Medulla oblongata (tissue), 1 donor: Measurements from ENCODE around the gene SCN4B.
A peak's percentile ranks its signal among the peaks of the same experiment; 100 is the strongest.

Experiments used
- DNase-seq: peaks from one replicate; pipeline ENCODE4 v3.0.0-alpha.2; 2015; ENCODE audit errors: extremely low spot score

The SCN4B gene

DNA sequence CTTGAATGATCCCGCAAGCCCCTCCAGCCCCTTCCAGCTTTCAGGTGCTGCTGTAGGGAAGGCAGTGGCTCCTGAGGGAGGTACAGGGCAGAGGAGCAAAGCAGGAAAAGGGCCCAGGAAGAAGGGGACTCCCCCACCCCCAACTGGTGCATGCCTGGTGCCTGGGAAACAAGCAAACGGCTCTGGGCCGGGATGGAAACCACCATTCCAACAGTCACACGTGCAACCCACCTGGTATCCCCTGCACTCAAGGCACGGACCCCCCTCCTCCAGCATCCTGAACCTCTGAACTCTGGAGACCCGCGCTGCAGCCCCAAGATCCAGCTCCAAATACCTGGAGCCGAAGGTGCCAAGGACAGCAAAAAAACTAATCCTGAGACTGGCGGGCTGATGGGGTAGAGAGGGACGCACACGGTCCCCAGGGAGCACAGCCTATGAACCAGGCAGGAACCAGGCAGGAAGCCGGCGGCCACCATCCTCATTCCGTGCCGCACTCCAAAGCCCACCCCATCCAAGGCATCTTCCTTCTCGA is 537 bp downstream of the SCN4B start:
- DNase-seq: no peak

DNA sequence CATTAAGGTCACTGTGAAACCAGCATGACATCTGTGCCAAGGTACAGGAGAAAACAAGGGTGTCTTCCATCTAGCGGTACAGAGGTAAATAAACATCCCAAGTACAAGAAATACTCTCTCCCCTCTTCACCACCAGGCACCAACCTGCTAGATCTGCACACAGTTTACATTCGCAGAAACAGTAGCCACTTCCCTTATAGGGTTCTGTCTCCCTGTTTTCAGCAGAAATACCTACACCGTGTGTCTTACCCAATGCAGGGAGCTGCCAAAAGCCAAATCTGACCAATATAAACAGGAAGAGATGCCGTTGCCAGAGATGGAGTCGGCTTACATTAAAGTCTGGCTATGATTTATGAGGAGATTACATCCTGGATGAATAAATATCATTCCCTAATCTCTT is 1.2 kb downstream of the SCN4B start:
- DNase-seq: no peak

DNA sequence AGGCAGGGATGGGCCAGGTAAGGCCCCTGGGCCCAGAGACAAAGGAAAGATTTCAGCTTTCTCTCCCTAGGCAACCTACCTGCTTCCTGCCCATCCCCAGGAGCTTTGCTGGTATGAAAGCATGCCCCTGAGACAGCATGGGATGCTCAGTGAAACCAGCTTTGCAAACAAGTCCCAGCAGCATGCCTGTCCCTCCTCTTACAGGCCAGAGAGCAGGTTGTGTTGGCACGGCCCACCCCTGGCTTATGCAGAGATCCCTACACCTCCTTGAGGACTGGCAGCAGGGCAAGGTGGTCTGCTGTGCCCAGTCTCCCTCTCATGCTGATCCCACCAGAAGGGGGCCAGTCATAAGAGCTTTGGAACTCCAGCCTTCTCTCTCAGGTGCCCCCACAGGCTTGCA is 3.1 kb downstream of the SCN4B start:
- DNase-seq: no peak

DNA sequence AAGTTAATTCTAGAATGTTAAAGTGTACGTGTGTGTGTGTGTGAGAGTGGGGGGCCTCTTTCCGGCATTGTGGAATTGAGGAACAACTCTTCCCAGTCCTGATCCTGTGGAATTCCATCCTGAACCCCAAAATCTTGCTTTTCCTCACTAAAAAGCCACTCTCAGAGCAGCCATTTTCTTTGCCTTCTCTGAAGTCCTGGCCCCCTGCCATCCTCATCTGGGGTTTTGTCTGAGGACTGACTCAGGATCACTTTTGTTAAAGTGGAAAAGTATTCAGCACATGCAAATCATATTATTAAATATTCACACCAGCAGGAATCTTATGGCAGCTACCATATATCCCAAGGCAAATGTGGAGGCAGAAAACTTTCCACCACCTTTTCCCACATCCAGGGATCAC is 3.8 kb downstream of the SCN4B start:
- DNase-seq: no peak

DNA sequence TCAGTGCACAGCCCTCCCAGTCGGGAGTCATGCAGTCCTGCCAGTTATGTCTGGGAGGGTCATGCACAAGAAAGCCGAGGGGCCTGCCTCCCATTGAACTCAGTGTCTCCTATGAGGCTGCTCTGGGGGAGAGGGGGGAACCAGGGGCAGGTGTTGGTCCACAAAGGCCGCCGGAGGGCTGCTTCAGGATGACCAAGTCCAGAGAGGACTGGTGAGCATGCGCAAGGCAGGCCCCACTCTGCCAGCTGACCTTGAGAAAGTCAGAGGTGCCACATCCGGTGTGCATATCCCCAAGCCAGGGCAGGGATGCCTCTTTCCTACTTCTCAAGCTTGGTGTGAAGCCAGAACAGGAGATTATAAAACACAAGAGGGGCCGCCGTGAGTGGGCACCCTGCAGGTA is 4.4 kb downstream of the SCN4B start:
- no peak for DNase-seq

DNA sequence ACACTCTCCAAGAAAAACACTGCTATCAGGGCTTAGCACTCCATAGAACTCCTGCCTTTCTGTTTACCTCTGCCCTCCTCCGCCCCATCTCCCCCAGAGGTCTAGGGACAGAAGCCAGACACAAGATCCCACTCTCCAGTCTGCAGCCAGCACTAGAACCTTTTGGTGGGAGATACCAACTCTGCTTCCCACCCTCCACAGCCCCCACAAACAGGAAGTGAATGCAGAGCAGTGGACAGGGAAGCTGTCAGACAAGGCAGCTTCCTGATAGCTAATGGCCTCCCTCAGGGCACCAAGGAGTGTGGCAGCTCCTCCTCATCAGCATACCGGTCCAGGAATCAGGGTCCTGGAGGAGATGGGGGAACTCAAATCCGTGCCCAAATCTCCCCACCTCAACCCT is 5.1 kb downstream of the SCN4B start:
- DNase-seq: no peak

DNA sequence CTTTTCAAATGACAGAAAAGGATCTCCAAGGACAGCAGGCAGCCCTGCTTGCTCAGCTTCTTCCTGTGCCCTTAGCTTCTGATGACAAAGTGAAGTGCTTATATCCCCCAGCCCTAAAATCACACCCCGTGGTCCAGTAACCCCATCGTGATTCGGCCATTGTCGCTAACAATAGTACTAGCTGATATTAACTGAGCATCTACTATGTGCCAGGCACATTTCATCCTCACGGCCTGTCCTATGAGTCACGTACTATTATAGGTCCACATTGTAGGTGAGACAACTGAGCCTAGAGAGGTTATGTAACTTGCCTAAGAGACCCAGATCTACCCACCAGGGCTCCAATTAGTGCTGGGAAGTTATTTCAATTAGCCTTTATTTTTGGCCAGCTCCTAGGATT is 6.1 kb downstream of the SCN4B start:
- DNase-seq: no peak

DNA sequence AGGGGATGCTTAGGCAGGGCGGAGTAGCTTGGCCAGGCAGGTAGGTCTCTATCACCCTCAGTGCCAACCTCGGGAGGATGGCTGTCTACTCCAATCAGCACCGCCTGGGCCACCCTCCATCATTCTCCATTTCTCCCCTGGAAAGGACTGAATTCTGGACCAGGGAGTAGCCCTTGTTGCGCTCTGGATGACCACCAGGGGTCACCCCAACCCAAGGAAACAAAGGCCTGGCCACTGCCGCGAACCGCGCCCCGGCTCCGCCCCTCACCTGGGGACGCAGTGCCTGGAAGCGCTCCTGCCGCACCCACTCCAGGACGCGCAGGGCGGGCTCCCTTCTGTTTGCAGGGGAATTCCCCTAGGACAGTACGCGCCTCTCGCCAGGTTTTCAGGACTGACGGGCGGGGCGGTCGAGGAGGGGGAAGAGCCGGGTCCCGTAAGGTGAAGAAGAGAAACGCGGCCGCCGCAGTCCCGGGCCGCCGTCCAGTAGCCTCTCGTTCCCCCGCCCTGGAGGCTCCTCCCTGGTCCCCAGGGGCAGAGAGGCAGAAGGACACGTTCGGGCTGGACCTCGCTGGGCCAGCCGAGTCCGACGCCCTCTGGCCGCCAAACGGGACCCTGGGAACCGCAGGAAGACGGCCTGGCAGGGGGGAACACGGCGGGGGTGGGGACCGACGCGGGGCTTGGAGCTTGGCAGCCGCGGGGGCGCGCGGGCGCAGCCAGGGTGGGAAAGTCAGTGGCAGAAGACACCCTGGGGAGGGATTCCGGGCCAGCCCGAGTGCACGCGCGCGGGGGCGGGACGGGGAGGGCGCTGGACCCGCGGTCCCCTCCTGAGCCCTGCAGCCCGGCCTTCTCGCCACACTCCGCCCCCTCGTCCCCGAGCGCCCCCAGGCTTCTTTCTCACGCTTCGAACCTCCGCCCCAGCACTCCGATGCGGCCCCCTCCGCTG is 7.1 kb downstream of the SCN4B start:
- peak; percentile 85 for DNase-seq

DNA sequence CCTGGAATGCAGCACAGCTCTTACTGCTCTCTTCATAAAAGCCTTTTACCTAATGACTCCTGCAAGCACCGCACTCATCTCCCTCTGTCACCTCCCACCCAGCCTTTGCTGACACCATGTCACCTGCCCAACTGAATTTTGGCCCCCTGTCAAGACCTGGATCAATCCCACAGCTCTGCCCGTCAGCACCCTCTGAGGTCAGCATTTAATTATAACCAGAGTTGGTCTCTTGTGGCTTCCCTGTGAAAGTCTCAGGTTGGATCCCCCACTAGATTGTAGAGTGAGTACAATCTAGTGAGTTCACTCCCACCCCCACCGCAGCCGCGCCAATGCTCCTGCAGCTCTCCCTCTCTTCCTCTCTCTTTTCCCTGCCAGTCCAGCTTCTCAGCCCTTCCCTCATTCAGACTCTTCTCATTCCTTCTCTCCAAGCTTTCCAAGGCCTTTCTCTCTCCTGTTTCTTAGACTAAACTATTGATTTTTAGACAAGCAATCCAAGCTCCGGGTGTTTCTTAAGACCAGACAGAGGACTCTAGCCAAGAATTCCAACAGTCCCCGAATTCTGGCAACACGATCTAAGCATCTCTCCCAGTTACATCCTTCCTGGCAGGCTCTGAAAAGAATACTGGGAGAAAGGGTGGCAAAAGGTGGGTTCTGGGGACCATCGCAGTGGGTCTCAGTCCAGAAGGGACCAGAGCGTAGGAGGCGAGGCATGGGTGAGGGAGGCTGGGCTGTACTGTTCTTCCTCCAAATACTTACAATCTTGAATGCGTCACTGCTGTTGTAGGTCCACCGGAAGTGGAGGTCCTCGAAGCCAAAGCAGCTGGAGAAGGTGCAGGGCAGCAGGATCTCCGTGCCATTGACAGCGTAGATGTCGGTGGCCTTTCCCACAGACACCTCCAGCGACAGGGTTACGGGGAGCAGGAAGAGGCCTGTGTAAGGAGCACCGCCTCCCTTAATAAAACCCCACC is 8.0 kb downstream of the SCN4B start:
- DNase-seq: no peak

DNA sequence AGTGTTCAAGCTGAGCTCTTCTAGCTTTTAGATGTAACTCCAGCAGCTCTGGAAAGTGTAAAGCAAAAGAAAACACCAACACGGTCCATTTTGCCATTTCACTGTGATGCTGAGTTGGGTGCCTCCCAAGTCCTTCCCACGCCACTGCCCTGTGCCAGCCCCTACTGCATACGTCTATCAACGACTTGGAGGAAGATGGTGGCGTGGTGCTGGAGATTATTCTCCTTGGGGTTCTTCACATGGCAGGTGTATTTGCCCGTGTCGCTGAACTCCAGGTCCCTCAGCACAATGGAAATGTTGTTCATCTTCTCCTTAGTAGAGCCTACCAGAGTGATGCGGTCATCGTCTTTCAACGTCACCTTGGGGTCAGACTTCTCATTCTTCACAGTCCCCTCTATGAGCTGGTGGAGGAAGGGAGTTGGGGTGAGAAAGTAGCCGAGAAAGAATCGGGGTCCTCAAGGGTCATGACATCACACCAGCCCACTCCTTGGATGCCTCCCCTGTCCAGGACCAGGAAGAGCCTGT is 8.9 kb downstream of the SCN4B start:
- no peak for DNase-seq

DNA sequence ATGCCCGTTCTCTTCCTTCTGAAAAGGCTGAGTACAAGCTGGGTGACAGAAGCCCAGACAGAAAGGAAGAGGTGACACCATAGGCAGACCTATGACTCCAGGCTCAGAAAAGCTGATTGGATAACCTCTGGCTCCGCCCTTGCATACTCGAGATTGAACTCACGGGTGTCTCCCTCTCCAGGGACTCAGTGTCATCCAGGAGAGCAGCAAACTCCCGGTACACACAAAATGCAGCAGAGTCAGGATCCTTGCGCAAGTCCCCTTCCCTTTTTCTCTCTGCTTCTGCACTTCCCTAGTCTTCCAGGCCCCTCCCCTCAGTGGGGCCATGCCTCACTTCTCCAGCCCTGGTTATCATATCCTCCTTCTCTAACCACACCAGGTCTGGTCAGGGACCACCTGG is 9.8 kb downstream of the SCN4B start:
- peak; percentile 58 for DNase-seq

DNA sequence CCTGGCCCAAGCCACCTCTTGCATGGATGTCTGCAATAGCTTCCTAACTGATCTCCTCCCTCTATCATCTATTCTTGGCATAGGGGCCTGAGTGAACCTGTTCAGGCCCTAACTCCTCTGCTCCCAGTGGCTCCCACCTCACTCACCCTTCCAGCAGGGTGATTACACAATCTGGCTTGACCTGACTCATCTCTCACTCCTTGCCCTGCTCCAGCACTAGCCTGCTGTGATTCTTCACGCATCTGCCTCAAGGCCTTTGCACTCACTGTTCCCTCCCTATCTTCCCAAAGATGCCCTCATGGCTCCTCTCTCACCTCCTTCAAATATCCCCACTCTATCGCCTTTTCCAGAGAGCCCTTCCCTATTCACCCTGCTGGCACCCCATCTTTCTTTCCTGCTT is 10.5 kb downstream of the SCN4B start:
- DNase-seq: no peak

DNA sequence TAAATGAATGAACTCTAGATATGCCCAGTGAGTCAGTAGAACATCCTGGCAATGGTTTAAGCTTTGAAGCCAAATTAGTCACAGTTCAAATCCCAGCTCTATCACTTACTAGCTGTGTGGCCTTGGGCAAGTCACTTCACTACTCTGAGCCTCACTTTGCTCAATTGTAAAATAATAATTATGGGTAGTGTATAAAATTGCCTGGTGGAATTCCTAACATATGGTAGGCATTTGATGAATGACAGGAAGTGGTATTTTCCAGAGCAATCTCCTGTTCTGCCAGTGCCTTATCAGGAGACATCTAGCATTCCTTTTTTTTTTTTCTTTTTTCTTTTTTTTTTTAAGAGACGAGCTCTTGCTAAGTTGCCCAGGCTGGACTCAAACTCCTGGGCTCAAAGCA is 13.0 kb downstream of the SCN4B start:
- no peak for DNase-seq

DNA sequence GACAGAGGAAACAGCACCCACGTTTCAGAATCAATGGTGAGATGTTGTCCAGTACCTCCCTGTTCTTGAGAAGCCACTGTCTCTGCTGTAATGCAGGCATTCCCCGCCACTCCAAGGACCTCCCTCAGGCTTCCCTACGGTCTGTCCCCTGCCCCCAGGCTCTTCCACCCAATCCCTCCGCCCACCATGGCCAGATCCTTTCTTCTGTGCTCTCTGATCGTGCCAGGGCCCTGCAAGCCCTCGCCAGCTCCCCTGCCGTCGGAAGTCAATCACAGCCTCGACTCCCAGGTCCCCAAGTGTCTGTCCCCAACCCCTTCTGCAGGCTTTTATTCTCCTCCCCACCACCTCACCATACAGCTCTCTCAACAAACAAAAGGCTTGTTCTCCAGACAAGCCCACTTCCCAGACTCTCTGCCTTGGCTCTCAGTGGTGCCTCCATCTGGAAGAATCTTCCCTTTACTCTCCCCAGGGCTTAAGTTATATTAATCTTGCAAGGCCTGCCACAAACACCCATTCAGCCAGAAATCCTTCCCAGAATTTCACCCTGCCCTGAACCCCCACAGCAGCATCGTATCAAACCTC is 13.7 kb downstream of the SCN4B start:
- no peak for DNase-seq

DNA sequence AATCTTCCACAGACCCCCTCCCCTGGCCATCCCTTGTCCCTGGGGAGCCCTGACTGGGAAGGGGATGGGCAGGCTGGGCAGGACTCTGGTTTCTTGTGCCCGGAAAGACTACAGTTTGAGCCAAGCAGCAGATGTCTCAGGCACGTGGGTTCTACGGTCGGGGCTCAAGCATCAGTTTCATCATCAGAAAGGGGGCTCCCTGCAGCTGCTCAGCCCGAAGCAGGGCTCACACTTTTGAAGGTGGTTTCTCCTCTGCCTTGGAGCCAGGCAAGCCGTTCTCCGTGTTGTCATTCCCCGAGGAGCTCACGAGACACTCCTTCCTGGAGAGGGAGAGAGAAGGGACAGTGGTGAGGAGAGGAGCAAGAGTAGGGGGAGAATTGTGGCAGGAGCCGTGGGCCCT is 15.8 kb downstream of the SCN4B start:
- DNase-seq: no peak

DNA sequence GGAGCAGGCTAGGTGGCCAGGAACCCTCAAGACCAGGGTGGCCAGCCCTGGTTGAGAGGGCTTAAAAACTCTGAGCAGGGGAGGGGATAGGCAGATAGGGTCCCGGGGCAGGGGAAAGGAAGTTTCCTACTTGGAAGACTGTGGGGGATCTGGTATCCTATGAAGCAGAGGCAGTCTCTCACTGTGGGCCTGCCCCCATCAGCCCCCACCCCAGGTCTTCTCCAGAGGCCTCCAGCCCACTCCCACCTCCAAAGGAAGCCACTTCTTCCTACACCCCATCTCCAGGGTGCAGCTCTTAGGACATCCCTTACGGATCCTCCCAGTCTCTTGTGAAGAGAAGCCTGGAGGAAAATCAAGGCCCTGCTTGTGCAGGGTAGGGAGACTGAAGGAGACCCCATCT is 16.3 kb downstream of the SCN4B start:
- no peak for DNase-seq

DNA sequence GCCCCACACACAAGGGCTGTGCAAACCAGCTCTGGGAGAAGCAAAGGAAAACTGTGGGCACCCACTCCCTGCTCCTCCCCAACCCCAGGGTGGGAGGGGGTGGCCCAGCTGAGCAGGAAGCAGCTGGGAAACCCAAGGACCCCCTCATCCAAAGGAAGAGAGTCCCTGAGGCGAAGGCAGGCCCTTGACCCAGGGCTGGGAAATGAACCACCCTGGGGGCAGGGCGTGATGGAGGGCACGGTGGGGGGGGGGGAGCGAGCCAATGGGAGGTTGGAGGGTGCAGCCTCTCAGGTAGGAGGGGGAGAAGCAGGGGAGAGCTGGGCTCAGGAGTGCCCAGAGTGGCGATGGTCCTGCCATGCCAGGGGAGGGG is 16.8 kb downstream of the SCN4B start:
- DNase-seq: no peak

DNA sequence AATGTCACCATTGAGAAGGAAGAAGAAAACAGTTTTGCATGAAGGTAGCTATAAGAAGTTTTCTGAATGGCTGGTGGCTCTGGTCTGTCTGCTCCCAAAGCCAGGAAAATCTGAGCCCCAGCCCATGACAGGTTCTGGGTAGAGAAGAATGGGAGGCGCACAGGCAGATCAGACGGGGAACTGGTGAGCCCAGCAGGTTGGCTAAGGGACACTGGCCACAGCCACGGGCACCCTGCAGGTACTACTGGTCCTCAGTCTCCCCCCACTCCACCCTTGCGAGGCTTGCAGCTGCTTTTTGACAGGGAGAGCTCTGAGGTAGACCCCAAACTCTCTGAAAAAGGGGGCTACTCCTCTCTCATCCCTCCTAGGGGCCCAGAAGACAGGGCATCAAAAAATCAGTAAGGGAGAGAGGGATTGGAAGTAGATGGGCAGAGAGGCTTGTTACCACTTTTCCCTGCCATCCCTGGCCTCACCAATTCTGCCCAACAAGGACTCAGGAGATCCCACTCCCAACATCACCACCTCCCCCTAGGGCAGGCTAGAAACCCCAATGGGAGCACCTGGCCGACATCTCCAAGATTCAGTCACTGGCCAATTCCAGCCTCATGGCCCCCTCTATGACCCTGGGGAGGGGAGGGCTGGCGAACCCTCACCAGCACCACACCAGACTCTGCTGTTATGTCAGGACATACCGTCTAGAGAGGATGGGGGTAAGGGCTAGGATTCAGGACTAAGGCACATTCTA is 17.4 kb downstream of the SCN4B start:
- DNase-seq: no peak

DNA sequence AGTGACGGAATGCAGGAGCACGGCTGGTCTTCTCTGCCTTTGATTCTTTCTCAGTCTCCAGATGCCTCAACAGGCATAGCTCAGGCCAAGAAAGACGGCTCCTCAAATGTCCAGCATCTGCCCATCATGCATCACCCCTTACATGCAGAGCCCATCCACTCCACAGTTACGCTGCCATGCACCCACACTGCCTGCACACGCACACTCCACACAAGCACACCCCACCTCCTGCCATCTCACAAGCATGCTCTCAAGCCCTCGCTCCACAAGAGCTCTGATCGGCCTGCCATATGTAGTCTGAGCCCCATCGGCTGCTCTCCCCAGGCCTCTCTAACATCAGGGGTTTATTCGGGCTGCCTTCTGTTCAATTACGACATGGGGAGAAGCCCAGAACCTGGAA is 18.8 kb downstream of the SCN4B start:
- no peak for DNase-seq

DNA sequence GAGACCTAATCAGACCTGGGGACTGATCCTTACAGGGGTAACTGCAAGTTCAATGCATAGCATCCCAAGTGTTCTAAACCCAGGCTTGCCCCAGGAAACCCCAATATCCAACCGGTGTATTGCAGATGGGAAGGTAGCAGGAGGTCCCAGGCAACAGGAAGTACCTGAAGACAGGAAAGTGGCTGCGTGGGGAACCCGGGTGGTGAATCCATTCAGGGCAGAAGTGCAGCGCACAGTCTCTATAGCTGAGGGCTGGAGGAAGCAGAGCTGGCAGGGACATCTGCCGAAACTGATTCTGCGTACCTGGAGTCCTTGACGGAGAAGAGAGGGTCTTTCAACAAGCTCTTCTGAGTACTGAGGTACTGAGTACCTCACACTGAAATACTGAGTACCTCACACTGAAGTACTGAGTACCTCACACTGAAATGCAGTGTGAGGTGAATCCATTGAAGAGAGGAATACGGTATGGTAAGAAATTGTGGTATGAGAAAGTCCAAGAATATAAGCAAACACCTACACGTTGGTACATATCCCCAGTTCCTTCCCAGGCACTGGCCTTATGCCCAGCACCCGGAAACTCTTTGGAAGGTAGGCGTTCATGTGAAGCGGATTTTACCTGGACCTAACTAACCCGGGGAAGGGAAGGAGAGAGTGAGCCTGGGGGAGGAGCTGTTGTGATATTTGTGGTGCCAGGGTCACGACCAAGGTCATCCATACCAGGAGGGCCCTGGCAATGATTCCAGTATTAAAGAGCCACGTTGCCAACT is 20.1 kb downstream of the SCN4B start:
- no peak for DNase-seq
